Activated T-helper 9 cell treated with anti-CD3 and anti-CD28 coated beads, Interleukin-2, amount 50 U/mL, for 16 hours (primary cell): ENCODE measurements around the gene ENTREP1.
"Not testable (repeated sequence)": the region's sequence is repeated elsewhere in the genome, so short reads cannot be mapped to it uniquely, and the experiment has no call there.

Experiments
- DNase-seq: peaks from one replicate; pipeline ENCODE4 v3.0.0-alpha.2; 2020; ENCODE audit warnings: low read depth

ENTREP1 gene

GRCh38 chr9:69411246-69411645 is 86.2 kb downstream of the ENTREP1 start:
- no peak for DNase-seq

GRCh38 chr9:69411931-69412740 is 87.1 kb downstream of the ENTREP1 start:
- no peak for DNase-seq

- DNase-seq, result no peak
Measured at GRCh38 chr9:69412741-69413150, 87.7 kb downstream of the ENTREP1 start.

- DNase-seq, result no peak
Measured at GRCh38 chr9:69420611-69421270, 95.7 kb downstream of the ENTREP1 start.

- DNase-seq, result peak; percentile 4
Measured at GRCh38 chr9:69421908-69422801, 97.1 kb downstream of the ENTREP1 start.

- DNase-seq, result no peak
Measured at GRCh38 chr9:69425136-69425801, 100.3 kb downstream of the ENTREP1 start.

DNA sequence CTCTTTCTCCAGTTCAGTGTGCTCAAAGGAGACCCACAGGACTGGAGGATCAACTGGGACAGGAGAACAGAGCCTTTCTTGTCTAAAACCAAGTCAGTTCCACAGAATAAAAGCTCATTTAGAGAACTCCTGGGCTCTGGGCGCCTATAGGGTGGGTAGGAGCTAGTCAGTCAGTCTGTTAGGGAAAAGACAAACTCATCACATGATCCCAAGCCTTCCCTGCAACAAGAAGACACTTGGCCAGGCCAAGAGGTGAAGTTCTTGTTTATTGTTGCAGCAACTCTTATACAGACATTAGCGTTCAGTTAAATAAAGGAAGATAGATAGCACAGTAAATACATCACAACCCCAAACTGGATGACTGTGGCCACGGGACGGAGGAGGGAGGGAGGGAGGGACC is 102.3 kb downstream of the ENTREP1 start:
- no peak for DNase-seq

DNA sequence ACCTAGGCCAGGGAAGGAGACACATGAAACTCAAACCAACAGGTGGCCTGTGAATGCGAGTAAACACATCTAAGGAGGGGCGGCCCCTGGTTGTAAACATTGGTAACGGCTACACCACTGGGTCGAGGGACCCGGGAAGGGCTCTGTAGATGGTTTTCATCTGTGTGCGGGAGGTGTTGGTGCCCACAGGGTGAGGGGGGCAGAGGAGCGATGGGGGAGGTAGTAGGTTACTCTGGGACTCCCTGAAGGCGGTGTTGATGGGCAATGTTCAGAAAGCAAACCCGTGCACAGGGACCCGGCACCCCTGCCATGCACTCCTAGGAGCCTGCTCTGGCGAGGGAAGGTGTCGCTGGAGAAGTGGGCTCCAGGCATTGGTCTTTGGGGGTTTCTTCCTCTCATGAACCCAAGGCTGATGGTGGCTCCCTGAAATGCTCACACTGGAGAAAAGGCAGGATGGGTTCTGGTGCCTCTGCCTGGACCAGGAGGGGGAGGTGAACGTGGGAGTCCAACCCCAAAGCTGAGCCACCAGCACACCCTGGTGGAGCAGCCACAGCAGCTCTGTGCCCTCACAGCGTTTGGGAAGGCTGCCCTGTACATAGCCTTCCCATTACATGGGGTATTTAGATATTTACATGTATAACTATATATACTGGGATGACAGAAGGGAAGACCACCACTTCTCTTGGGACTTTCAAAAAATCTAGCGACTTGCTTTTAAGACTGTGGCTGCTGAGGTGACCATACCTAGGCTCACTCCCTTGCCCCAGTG is 103.2 kb downstream of the ENTREP1 start:
- no peak for DNase-seq

- DNase-seq, result no peak
Measured at GRCh38 chr9:69429281-69429680, 104.3 kb downstream of the ENTREP1 start.

GRCh38 chr9:69430206-69430605 is 105.2 kb downstream of the ENTREP1 start:
- DNase-seq, result no peak

DNA sequence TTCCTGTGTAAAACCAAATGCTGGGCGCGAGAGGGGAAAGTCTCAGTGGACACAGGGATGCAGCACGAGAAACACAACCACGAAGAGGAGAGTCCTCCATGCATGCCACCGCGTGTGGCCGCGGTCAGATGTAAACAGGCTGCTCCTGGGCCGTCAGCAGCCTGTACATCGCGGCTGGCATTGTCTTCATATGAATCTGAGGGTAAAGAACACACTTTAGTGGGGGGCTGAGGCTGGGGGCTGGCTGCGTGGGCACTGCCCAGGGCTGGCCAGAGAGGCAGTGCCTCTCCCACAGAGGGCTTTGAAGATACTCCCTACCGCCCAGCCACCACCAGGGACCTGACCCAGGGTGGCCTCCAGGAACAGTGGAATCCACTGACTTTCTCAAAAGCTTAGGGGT is 106.2 kb downstream of the ENTREP1 start:
- no peak for DNase-seq

- no peak for DNase-seq
Measured at GRCh38 chr9:69431777-69432176, 106.8 kb downstream of the ENTREP1 start.

- DNase-seq, result no peak
Measured at GRCh38 chr9:69432623-69433022, 107.6 kb downstream of the ENTREP1 start.

DNA sequence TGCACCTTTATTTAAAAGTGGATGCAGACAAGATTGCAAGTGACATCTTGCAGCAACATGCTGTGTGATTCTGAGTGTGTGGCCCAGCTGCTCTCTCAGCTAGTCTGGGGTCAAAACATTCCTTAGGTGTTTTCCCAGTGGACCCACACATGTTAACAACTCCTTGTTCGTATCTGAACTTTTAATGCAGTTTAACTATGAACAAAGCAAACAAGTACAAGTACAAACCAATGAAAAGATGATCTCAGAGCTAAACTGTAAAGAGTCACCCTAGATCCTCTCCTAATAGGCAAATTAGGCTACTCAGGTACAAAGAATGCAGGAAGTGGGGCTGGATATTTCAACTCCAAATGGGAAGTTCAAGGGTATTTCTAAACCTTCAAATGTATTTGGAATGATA is 108.4 kb downstream of the ENTREP1 start:
- no peak for DNase-seq

GRCh38 chr9:69433968-69434367 is 109.0 kb downstream of the ENTREP1 start:
- DNase-seq, result no peak

DNA sequence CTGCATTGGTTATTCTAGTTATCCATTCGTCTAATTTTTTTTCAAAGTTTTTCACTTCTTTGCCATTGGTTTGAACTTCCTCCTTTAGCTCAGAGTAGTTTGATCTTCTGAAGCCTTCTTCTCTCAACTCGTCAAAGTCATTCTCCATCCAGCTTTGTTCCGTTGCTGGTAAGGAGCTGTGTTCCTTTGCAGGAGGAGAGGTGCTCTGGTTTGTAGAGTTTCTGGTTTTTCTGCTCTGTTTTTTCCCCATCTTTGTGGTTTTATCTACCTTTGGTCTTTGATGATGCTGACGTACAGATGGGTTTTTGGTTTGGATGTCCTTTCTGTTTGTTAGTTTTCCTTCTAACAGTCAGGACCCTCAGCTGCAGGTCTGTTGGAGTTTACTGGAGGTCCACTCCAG is 114.6 kb downstream of the ENTREP1 start:
- not testable (repeated sequence) for DNase-seq

- DNase-seq, result not testable (repeated sequence)
Measured at GRCh38 chr9:69440254-69440955, 115.4 kb downstream of the ENTREP1 start.
